ENCODE measurements around the gene C10orf88. TPM values are rescaled to one million over a fixed set of nuclear protein-coding genes. Genes with fewer than 3 reads are reported as not detected.

C10orf88 gene, protein sequence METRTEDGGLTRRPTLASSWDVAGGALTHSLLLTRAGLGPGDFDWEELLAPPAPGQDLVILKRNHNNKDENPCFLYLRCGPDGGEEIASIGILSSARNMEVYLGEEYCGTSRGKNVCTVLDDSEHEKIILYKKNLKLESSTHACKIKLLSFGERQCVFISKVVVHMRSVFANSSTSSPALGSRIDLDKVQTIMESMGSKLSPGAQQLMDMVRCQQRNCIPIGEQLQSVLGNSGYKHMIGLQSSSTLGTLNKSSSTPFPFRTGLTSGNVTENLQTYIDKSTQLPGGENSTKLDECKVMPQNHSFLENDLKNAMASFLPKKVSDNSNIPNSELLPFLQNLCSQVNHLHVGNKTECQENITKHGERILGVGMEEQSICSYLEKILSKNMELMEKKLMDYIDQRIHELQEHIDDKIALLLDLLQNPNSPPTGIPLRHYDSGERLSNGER
- 1 to 10 TPM; 4.1 to 4.4 TPM for total RNA-seq

DNA sequence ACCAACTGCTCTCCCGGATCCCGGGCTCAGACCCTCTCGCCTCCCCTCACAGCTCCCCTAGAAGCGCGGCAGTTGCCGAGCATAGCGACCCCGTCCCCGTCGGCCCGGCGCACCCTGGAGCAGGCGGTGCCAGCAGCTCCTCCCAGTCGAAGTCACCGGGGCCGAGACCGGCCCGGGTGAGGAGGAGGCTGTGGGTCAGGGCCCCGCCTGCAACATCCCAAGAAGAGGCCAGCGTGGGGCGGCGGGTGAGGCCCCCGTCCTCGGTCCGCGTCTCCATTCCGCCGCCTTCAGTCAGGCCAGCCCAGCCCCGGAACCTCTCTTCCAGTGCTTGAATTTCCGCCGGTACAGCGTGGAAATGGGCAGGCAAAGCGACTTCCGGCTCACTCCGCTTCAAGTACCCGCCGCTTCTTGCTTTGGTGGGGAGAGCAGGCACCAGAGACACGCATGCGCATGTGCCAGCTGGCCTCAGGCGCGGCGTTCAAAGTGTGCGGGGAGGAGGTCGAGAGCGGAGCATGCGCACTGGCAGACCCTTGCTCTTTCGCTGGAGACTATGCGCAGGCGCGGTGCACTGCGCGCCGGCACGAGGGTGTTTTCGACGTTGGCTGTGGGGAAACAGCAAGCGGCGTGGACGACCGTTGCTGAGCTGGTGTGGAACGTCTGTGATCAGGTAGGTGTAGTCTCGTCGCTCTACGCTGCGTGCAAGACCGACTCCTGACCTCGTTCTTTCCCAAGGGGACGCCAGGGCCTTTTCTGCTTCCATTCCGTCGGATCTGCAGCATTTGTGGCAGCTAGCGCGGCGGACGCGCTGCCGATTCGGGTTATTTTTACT, at the start of gene C10orf88:
Gene C10orf88, minus strand, starts transcription at position 326 of the 829 bp plus-strand sequence. Its CDS starts 49 bp downstream, at position 277.
- no peaks in the 10 kb centered on the region for H3K27me3 ChIP-seq
- H3K4me1 ChIP-seq: peaks cover 0 to 13% of the 10 kb centered on the region in 2 donors
- H3K36me3 ChIP-seq: peaks cover 2% of the 10 kb centered on the region
- TF ChIP-seq, protein P1, sequence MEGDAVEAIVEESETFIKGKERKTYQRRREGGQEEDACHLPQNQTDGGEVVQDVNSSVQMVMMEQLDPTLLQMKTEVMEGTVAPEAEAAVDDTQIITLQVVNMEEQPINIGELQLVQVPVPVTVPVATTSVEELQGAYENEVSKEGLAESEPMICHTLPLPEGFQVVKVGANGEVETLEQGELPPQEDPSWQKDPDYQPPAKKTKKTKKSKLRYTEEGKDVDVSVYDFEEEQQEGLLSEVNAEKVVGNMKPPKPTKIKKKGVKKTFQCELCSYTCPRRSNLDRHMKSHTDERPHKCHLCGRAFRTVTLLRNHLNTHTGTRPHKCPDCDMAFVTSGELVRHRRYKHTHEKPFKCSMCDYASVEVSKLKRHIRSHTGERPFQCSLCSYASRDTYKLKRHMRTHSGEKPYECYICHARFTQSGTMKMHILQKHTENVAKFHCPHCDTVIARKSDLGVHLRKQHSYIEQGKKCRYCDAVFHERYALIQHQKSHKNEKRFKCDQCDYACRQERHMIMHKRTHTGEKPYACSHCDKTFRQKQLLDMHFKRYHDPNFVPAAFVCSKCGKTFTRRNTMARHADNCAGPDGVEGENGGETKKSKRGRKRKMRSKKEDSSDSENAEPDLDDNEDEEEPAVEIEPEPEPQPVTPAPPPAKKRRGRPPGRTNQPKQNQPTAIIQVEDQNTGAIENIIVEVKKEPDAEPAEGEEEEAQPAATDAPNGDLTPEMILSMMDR (IDR thresholded peaks at IDR 0.05): no peak
- H3K27ac ChIP-seq: peak within 1 kb of the TSS; percentile 75 to 78
- H3K4me3 ChIP-seq: peak within 1 kb of the TSS; percentile 67 to 89
- DNase-seq (ENCODE audit: low spot score): peak; percentile 97
- H3K9me3 ChIP-seq: no peaks in the 10 kb centered on the region

DNA sequence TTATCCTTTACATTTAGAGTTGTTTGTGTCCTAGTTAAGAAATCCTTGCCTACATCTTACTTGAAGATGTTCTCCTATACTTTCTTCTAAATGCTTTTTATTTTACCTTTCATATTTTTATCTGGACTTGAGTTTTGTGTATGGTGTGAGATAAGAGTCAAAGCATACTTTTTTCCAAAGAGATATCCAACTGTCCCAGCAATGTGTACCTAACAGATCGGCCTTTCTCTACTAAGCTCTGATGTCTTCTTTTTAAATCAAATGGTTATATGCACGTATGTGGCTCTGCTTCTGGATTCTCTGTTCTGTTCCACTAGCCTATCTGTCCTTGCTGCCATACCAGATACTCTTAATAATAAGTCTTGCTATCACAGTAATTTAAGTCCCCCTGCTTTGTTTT, 47.3 kb upstream of the C10orf88 start:
- H3K4me1 ChIP-seq: peaks cover 0 to 20% of the 10 kb centered on the region in 2 donors
- TF ChIP-seq, protein P1 (IDR thresholded peaks at IDR 0.05): no peak
- H3K27me3 ChIP-seq: no peaks in the 10 kb centered on the region
- H3K9me3 ChIP-seq: no peaks in the 10 kb centered on the region
- peaks cover 12% of the 10 kb centered on the region for H3K36me3 ChIP-seq
- no peak overlapping the region for H3K4me3 ChIP-seq
- no peak for DNase-seq (ENCODE audit: low spot score)
- H3K27ac ChIP-seq: no peak overlapping the region

DNA sequence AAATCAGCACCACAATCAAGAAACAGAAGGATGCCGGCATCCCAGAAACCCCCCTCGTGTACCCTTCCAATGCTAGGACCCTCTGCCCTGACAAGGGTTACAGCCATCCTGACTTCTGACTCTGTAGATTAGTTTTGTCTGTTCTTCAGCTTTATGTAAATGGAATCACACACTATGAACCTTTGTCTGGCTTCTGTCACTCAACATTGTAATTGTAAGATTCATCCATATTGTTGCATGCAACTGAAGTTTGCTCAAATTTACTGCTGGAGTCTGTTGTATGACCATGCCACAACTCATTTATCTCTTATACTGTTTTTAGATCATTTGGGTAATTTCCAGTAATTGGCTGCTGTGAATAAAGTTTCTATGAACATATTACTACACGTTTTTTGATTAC, 46.1 kb upstream of the C10orf88 start:
- Histone ChIP-seq H3K27ac (no peak overlapping the region), H3K4me3 (no peak overlapping the region), H3K9me3 (no peaks in the 10 kb centered on the region), H3K36me3 (peaks cover 19% of the 10 kb centered on the region), H3K27me3 (no peaks in the 10 kb centered on the region), H3K4me1 (peaks cover 0 to 13% of the 10 kb centered on the region in 2 donors)
- TF ChIP-seq, protein P1 (IDR thresholded peaks at IDR 0.05): no peak
- DNase-seq (ENCODE audit: low spot score): no peak

DNA sequence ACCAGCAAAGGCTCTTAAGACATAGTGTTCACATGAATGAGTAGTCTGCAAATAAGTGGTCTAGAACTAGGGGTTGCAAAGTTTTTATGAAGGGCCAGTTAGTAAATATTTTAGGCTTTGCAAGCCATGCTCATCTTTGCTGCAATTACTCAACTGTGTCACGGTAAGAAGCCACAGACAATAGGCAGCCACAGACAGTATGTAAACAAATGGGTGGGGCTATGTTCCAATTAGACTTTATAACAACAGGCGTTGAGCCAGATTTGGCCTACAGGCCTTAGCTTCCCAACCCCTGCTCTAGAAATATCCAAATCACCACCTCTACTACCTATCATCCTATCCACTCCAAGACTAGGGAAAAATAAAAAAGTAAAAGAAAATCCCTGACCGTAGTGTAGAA, 45.3 kb upstream of the C10orf88 start:
- no peak overlapping the region for H3K4me3 ChIP-seq
- no peaks in the 10 kb centered on the region for H3K9me3 ChIP-seq
- H3K27ac ChIP-seq: no peak overlapping the region
- no peaks in the 10 kb centered on the region for H3K27me3 ChIP-seq
- H3K4me1 ChIP-seq: peaks cover 0 to 6% of the 10 kb centered on the region in 2 donors
- TF ChIP-seq, protein P1 (IDR thresholded peaks at IDR 0.05): no peak
- peaks cover 27% of the 10 kb centered on the region for H3K36me3 ChIP-seq
- no peak for DNase-seq (ENCODE audit: low spot score)

DNA sequence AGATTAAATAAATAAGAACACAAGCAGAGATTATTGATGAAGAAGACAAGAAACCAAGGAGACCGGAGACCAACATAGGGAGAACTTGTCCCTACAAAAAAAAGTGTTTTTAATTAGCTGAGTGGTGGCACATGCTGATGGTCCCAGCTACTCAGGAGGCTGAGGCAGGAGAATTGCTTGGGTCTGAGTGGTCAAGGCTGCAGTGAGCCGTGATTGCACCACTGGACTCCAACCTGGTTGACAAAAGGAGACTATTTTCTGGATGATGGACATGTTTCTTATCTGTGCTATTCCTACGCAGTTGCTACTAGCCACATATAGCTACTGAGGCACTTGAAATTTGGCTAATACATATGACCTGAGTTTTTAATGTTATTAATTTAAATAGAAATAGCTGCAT, 44.9 kb upstream of the C10orf88 start:
- TF ChIP-seq, protein P1 (IDR thresholded peaks at IDR 0.05): no peak
- no peak overlapping the region for H3K4me3 ChIP-seq
- DNase-seq (ENCODE audit: low spot score): no peak
- H3K9me3 ChIP-seq: no peaks in the 10 kb centered on the region
- no peaks in the 10 kb centered on the region for H3K27me3 ChIP-seq
- peaks cover 31% of the 10 kb centered on the region for H3K36me3 ChIP-seq
- no peak overlapping the region for H3K27ac ChIP-seq
- H3K4me1 ChIP-seq: peaks cover 0 to 5% of the 10 kb centered on the region in 2 donors

All from right atrium auricular region (tissue), 2 donors.